ENCODE data around the gene CNTNAP2. TPM values are rescaled to one million over a fixed set of nuclear protein-coding genes. Genes with fewer than 3 reads are reported as not detected.

Gene CNTNAP2
- total RNA-seq, 1 donor from 2014 or later: 0.27 TPM

- DNase-seq (ENCODE audit: low spot score): no peak
- Mint-ChIP-seq H3K27ac (ENCODE audit: unreplicated experiment) (no peak overlapping the region), H3K36me3 (ENCODE audit: low read depth) (no peaks in the 10 kb centered on the region), H3K4me1 (ENCODE audit: low read depth) (no peaks in the 10 kb centered on the region), H3K27me3 (ENCODE audit: low read depth) (no peaks in the 10 kb centered on the region), H3K9me3 (ENCODE audit: low read depth) (no peaks in the 10 kb centered on the region), H3K4me3 (ENCODE audit: unreplicated experiment) (no peak overlapping the region)
- TF ChIP-seq, protein P1, sequence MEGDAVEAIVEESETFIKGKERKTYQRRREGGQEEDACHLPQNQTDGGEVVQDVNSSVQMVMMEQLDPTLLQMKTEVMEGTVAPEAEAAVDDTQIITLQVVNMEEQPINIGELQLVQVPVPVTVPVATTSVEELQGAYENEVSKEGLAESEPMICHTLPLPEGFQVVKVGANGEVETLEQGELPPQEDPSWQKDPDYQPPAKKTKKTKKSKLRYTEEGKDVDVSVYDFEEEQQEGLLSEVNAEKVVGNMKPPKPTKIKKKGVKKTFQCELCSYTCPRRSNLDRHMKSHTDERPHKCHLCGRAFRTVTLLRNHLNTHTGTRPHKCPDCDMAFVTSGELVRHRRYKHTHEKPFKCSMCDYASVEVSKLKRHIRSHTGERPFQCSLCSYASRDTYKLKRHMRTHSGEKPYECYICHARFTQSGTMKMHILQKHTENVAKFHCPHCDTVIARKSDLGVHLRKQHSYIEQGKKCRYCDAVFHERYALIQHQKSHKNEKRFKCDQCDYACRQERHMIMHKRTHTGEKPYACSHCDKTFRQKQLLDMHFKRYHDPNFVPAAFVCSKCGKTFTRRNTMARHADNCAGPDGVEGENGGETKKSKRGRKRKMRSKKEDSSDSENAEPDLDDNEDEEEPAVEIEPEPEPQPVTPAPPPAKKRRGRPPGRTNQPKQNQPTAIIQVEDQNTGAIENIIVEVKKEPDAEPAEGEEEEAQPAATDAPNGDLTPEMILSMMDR (IDR thresholded peaks at IDR 0.05): no peak
Observed at GRCh38 chr7:147894271-147894670, 1777.7 kb downstream of the CNTNAP2 start.

DNA sequence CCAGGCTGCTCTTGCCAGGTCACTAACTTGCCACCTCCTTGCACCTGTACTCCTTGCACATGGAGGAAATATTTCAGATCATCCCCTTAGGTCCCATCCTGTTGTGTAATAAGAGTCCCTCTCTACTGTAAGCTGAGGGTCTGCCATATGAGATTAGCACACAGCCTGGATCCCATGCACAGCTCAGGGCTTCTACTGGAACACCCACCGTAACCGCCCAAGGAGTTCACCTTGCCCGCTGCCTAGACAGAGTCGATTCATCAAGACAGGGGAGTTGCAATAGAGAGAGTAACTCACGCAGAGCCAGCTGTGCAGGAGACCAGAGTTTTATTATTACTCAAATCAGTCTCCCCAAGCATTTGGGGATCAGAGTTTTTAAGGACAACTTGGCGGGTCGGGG is 1779.5 kb downstream of the CNTNAP2 start:
- Mint-ChIP-seq H3K36me3 (ENCODE audit: low read depth) (no peaks in the 10 kb centered on the region), H3K4me1 (ENCODE audit: low read depth) (no peaks in the 10 kb centered on the region), H3K27me3 (ENCODE audit: low read depth) (no peaks in the 10 kb centered on the region), H3K4me3 (ENCODE audit: unreplicated experiment) (no peak overlapping the region), H3K27ac (ENCODE audit: unreplicated experiment) (no peak overlapping the region), H3K9me3 (ENCODE audit: low read depth) (no peaks in the 10 kb centered on the region)
- TF ChIP-seq, protein P1 (IDR thresholded peaks at IDR 0.05): no peak
- no peak for DNase-seq (ENCODE audit: low spot score)

DNA sequence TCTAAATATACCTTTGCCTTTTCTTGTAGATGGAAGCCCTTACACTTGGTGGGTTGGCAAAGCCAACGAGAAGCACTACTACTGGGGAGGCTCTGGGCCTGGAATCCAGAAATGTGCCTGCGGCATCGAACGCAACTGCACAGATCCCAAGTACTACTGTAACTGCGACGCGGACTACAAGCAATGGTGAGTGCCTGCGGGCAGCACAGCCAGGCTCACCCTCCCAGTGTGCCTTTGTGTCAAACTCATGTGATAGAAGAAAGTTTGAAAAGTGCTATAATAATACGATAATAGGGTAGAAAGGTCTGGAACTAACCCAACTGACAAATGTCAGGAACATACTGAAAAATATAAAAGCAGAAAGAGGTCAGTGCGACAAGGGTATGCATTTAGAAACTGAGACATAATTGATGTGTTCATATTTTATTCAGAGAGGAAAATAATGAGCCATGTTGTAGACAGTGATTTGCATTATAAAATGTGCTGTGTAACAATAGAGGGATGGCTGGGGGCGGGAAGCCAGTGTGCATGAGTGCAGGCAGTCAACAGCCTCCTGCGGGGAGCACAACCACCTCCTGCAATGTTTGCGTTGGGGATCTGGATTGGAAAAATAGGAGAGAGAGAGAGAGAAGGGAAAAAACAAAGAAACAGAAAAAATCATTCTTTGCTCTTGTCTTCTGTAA is 1787.1 kb downstream of the CNTNAP2 start:
- no peak for DNase-seq (ENCODE audit: low spot score)
- Mint-ChIP-seq H3K27ac (ENCODE audit: unreplicated experiment) (no peak overlapping the region), H3K4me3 (ENCODE audit: unreplicated experiment) (no peak overlapping the region), H3K9me3 (ENCODE audit: low read depth) (peaks cover 5% of the 10 kb centered on the region), H3K27me3 (ENCODE audit: low read depth) (no peaks in the 10 kb centered on the region), H3K4me1 (ENCODE audit: low read depth) (no peaks in the 10 kb centered on the region), H3K36me3 (ENCODE audit: low read depth) (no peaks in the 10 kb centered on the region)
- TF ChIP-seq, protein P1 (IDR thresholded peaks at IDR 0.05): no peak

DNA sequence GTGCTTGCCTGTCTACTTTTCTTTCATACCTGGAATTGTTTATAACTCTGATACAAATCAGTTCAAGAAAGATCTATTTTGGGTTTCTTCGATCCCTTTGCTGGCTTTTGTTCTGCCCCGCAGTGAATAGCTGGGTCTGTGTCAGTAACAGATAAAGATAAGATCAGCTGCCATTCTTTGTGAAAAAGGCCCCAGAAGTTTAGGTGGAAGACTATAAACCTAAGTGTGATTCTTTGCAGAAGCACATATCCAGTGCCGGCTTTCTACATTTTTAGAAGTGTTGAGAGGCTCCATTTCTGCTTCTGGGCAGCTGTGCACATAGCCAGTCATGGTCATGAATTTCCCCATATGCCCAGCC is 1787.6 kb downstream of the CNTNAP2 start:
- H3K9me3 Mint-ChIP-seq (ENCODE audit: low read depth): peaks cover 5% of the 10 kb centered on the region

DNA sequence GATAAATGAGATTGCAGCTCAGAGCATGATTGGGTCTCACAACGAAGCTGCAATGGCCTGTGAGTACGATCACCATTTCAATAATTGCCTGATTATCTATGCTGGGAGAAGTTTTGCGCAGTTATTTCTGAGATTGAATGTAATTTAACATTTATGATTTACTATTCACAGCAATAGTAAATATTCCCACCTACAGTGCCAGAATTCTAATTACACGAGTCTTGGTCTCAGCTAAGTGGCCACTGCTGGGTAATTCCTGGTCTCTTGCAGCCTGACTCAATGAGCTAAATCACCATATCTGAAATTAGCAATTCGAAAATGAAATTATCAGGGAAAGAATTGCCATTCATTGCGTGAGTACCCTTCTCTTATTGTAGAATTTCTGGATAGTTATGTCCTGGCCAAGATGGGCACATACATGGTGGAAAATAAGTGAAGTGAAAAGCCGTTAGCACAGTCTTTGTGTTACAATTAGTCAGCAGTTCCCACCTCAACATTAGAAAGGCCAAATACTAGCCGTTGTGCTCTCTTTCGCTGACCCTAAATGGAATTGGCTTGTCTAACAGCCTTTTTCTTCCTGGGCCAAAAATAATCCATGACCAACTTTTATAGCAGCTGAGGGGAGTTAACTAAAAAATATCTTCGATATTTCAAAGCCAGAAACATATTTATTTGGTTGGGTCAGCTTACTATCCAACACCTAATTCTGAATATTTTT is 1793.0 kb downstream of the CNTNAP2 start:
- DNase-seq (ENCODE audit: low spot score): no peak
- no peaks in the 10 kb centered on the region for H3K27me3 Mint-ChIP-seq (ENCODE audit: low read depth)
- H3K4me3 Mint-ChIP-seq (ENCODE audit: unreplicated experiment): no peak overlapping the region
- H3K4me1 Mint-ChIP-seq (ENCODE audit: low read depth): peaks cover 7% of the 10 kb centered on the region
- no peak overlapping the region for H3K27ac Mint-ChIP-seq (ENCODE audit: unreplicated experiment)
- H3K36me3 Mint-ChIP-seq (ENCODE audit: low read depth): no peaks in the 10 kb centered on the region
- TF ChIP-seq, protein P1 (IDR thresholded peaks at IDR 0.05): no peak
- H3K9me3 Mint-ChIP-seq (ENCODE audit: low read depth): no peaks in the 10 kb centered on the region

More for the DNA sequence above, 1787.6 kb downstream of the CNTNAP2 start:
- Mint-ChIP-seq H3K4me3 (ENCODE audit: unreplicated experiment) (no peak overlapping the region), H3K27me3 (ENCODE audit: low read depth) (no peaks in the 10 kb centered on the region), H3K4me1 (ENCODE audit: low read depth) (no peaks in the 10 kb centered on the region), H3K27ac (ENCODE audit: unreplicated experiment) (no peak overlapping the region), H3K36me3 (ENCODE audit: low read depth) (no peaks in the 10 kb centered on the region)
- TF ChIP-seq, protein P1 (IDR thresholded peaks at IDR 0.05): no peak
- DNase-seq (ENCODE audit: low spot score): no peak
